ENCODE results near the gene MAN1B1. TPM values are rescaled to one million over a fixed set of nuclear protein-coding genes. Genes with fewer than 3 reads are reported as not detected.
"Not testable (repeated sequence)": the region's sequence is repeated elsewhere in the genome, so short reads cannot be mapped to it uniquely, and the experiment has no call there.

The MAN1B1 gene
- total RNA-seq, 4 donors from 2014 or later, result 26.1 to 30.2 (median 29.3) TPM

- no peaks in the 10 kb centered on the region for H3K9me3 ChIP-seq
- no peak overlapping the region for H3K27ac ChIP-seq
- peaks cover 0 to 18% (median 8%) of the 10 kb centered on the region in 3 donors for H3K4me1 ChIP-seq
- H3K4me3 ChIP-seq, result no peak overlapping the region
- ATAC-seq, result no peak
- no peaks in the 10 kb centered on the region for H3K27me3 ChIP-seq
- no peaks in the 10 kb centered on the region for H3K36me3 ChIP-seq
- TF ChIP-seq CTCF (IDR thresholded peaks at IDR 0.05), result no peak
- no peak for TF ChIP-seq POLR2A (IDR thresholded peaks at IDR 0.05)
- TF ChIP-seq POLR2AphosphoS5 (IDR thresholded peaks at IDR 0.05), result no peak
- TF ChIP-seq EP300 (IDR thresholded peaks at IDR 0.05), result no peak
- 77 to 78% methylated on average over 3 to 5 of the region's 5 CpGs for WGBS, 2 donors (ENCODE audit: low coverage in 1 of 2)
Observed at GRCh38 chr9:137123468-137123837, 36.7 kb downstream of the MAN1B1 start.

GRCh38 chr9:137123952-137124462 is 37.2 kb downstream of the MAN1B1 start:
- not testable (repeated sequence) for ATAC-seq, H3K9me3 ChIP-seq, H3K27me3 ChIP-seq, H3K27ac ChIP-seq, H3K4me3 ChIP-seq, H3K36me3 ChIP-seq
- H3K4me1 ChIP-seq, result peaks cover 0 to 23% (median 12%) of the 10 kb centered on the region in 3 donors
- 90% methylated on average over 4 of the region's 5 CpGs; no CpG with 5 or more reads in 1 of the 2 donors for WGBS, 2 donors (ENCODE audit: low coverage in 1 of 2)

- TF ChIP-seq EP300 (IDR thresholded peaks at IDR 0.05) (no peak), POLR2A (IDR thresholded peaks at IDR 0.05) (no peak), CTCF (IDR thresholded peaks at IDR 0.05) (no peak), POLR2AphosphoS5 (IDR thresholded peaks at IDR 0.05) (no peak)
- peaks cover 0 to 16% (median 0%) of the 10 kb centered on the region in 3 donors for H3K9me3 ChIP-seq
- no peak for ATAC-seq
- 51 to 53% methylated on average over 2 to 3 of the region's 3 CpGs for WGBS, 2 donors (ENCODE audit: low coverage in 1 of 2)
- H3K4me1 ChIP-seq, result peaks cover 0 to 38% (median 12%) of the 10 kb centered on the region in 3 donors
- peaks cover 17% of the 10 kb centered on the region for H3K27me3 ChIP-seq
- peak overlapping the region in 1 of 2 donors; percentile 21 for H3K4me3 ChIP-seq
- no peaks in the 10 kb centered on the region for H3K36me3 ChIP-seq
- peak overlapping the region in 1 of 4 donors; percentile 46 for H3K27ac ChIP-seq
Observed at GRCh38 chr9:137126786-137127185, 40.0 kb downstream of the MAN1B1 start.

GRCh38 chr9:137127301-137128157 is 40.7 kb downstream of the MAN1B1 start:
- peaks cover 0 to 38% (median 12%) of the 10 kb centered on the region in 3 donors for H3K4me1 ChIP-seq
- 42 to 63% methylated on average over 13 to 19 of the region's 24 CpGs for WGBS, 2 donors (ENCODE audit: low coverage in 1 of 2)
- H3K4me3 ChIP-seq, result peak overlapping the region in 1 of 2 donors; percentile 21
- H3K27ac ChIP-seq, result peak overlapping the region in 2 of 4 donors; percentile 37 to 46
- no peak for TF ChIP-seq CTCF (IDR thresholded peaks at IDR 0.05)
- no peak for TF ChIP-seq POLR2A (IDR thresholded peaks at IDR 0.05)
- TF ChIP-seq POLR2AphosphoS5 (IDR thresholded peaks at IDR 0.05), result no peak
- H3K27me3 ChIP-seq, result peaks cover 24% of the 10 kb centered on the region
- peaks cover 0 to 19% (median 0%) of the 10 kb centered on the region in 3 donors for H3K9me3 ChIP-seq
- no peaks in the 10 kb centered on the region for H3K36me3 ChIP-seq
- no peak for ATAC-seq

- Histone ChIP-seq H3K4me3 (peak overlapping the region in 1 of 2 donors; percentile 66), H3K4me1 (peaks cover 0 to 38% (median 12%) of the 10 kb centered on the region in 3 donors), H3K27ac (peak overlapping the region in 2 of 4 donors; percentile 37 to 77), H3K27me3 (peaks cover 32% of the 10 kb centered on the region), H3K9me3 (peaks cover 0 to 19% (median 0%) of the 10 kb centered on the region in 3 donors), H3K36me3 (no peaks in the 10 kb centered on the region)
- WGBS, 2 donors (ENCODE audit: low coverage in 1 of 2), result 72 to 76% methylated on average over 6 to 15 of the region's 19 CpGs
- TF ChIP-seq CTCF (IDR thresholded peaks at IDR 0.05), result no peak
- no peak for TF ChIP-seq POLR2AphosphoS5 (IDR thresholded peaks at IDR 0.05)
- no peak for TF ChIP-seq POLR2A (IDR thresholded peaks at IDR 0.05)
- no peak for TF ChIP-seq EP300 (IDR thresholded peaks at IDR 0.05)
- no peak for ATAC-seq
Observed at GRCh38 chr9:137128158-137128861, 41.5 kb downstream of the MAN1B1 start.
